ENCODE data around the gene FAR1. TPM values are rescaled to one million over a fixed set of nuclear protein-coding genes. Genes with fewer than 3 reads are reported as not detected.

The FAR1 gene
- total RNA-seq, 1 donor from 2014 or later = 139 TPM

GRCh38 chr11:13777341-13777985 lies 109.0 kb downstream of the FAR1 start:
- peaks cover 27% of the 10 kb centered on the region for H3F3A ChIP-seq (ENCODE audit: low read depth)
- no peaks in the 10 kb centered on the region for H3K27me3 ChIP-seq
- H3K36me3 ChIP-seq = no peaks in the 10 kb centered on the region
- DNase-seq (ENCODE audit: low spot score) = peak; percentile 54
- TF ChIP-seq EZH2phosphoT487 (IDR thresholded peaks at IDR 0.05) (no peak), EZH2 (IDR thresholded peaks at IDR 0.05) (no peak)
- TF ChIP-seq, protein P1, sequence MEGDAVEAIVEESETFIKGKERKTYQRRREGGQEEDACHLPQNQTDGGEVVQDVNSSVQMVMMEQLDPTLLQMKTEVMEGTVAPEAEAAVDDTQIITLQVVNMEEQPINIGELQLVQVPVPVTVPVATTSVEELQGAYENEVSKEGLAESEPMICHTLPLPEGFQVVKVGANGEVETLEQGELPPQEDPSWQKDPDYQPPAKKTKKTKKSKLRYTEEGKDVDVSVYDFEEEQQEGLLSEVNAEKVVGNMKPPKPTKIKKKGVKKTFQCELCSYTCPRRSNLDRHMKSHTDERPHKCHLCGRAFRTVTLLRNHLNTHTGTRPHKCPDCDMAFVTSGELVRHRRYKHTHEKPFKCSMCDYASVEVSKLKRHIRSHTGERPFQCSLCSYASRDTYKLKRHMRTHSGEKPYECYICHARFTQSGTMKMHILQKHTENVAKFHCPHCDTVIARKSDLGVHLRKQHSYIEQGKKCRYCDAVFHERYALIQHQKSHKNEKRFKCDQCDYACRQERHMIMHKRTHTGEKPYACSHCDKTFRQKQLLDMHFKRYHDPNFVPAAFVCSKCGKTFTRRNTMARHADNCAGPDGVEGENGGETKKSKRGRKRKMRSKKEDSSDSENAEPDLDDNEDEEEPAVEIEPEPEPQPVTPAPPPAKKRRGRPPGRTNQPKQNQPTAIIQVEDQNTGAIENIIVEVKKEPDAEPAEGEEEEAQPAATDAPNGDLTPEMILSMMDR (IDR thresholded peaks at IDR 0.05) = no peak
- H3K4me2 ChIP-seq = peak overlapping the region; percentile 66
- H3K27ac ChIP-seq = no peak overlapping the region
- no peak overlapping the region for H2AFZ ChIP-seq (replicated peaks)
- H3K27ac Mint-ChIP-seq = no peak overlapping the region
- peaks cover 20% of the 10 kb centered on the region for H3K4me1 ChIP-seq
- peak overlapping the region; percentile 15 for H3K4me3 Mint-ChIP-seq
- H3K9me3 Mint-ChIP-seq = no peaks in the 10 kb centered on the region
- no peak overlapping the region for H3K4me3 ChIP-seq
- H3K36me3 Mint-ChIP-seq = no peaks in the 10 kb centered on the region
- H3K9ac ChIP-seq = no peak overlapping the region
- H4K20me1 ChIP-seq (ENCODE audit: low read depth) = no peaks in the 10 kb centered on the region
- H3K79me2 ChIP-seq (ENCODE audit: low read depth) = no peaks in the 10 kb centered on the region
- H3K4me1 Mint-ChIP-seq = peaks cover 21% of the 10 kb centered on the region
- H3K9me3 ChIP-seq (ENCODE audit: low read depth) = no peaks in the 10 kb centered on the region
- H3K27me3 Mint-ChIP-seq (ENCODE audit: insufficient read depth, low read depth) = peaks cover 4% of the 10 kb centered on the region

GRCh38 chr11:13778345-13778744 lies 109.9 kb downstream of the FAR1 start:
- peaks cover 4% of the 10 kb centered on the region for H3K27me3 Mint-ChIP-seq (ENCODE audit: insufficient read depth, low read depth)
- no peak overlapping the region for H3K27ac Mint-ChIP-seq
- H3K4me2 ChIP-seq = no peak overlapping the region

GRCh38 chr11:13781153-13781552 lies 112.7 kb downstream of the FAR1 start:
- Histone ChIP-seq H4K20me1 (ENCODE audit: low read depth) (no peaks in the 10 kb centered on the region), H3K4me3 (no peak overlapping the region), H3K27ac (no peak overlapping the region), H3K9ac (no peak overlapping the region), H3K9me3 (ENCODE audit: low read depth) (no peaks in the 10 kb centered on the region), H3K4me1 (peaks cover 38% of the 10 kb centered on the region), H3K79me2 (ENCODE audit: low read depth) (no peaks in the 10 kb centered on the region), H3F3A (ENCODE audit: low read depth) (peaks cover 37% of the 10 kb centered on the region), H3K4me2 (no peak overlapping the region), H2AFZ (replicated peaks) (no peak overlapping the region), H3K27me3 (no peaks in the 10 kb centered on the region), H3K36me3 (no peaks in the 10 kb centered on the region)
- no peak overlapping the region for H3K4me3 Mint-ChIP-seq
- TF ChIP-seq EZH2phosphoT487 (IDR thresholded peaks at IDR 0.05) (no peak), EZH2 (IDR thresholded peaks at IDR 0.05) (no peak)
- H3K4me1 Mint-ChIP-seq = peaks cover 14% of the 10 kb centered on the region
- H3K27me3 Mint-ChIP-seq (ENCODE audit: insufficient read depth, low read depth) = no peaks in the 10 kb centered on the region
- no peaks in the 10 kb centered on the region for H3K36me3 Mint-ChIP-seq
- H3K27ac Mint-ChIP-seq = no peak overlapping the region
- DNase-seq (ENCODE audit: low spot score) = no peak
- H3K9me3 Mint-ChIP-seq = no peaks in the 10 kb centered on the region

More at GRCh38 chr11:13778345-13778744, 109.9 kb downstream of the FAR1 start:
- no peak overlapping the region for H3K4me3 Mint-ChIP-seq
- Histone ChIP-seq H3K4me1 (peaks cover 29% of the 10 kb centered on the region), H3K9me3 (ENCODE audit: low read depth) (no peaks in the 10 kb centered on the region), H3K4me3 (no peak overlapping the region), H3K27me3 (no peaks in the 10 kb centered on the region), H2AFZ (replicated peaks) (no peak overlapping the region), H4K20me1 (ENCODE audit: low read depth) (no peaks in the 10 kb centered on the region), H3K9ac (no peak overlapping the region), H3K79me2 (ENCODE audit: low read depth) (no peaks in the 10 kb centered on the region), H3K27ac (no peak overlapping the region), H3K36me3 (no peaks in the 10 kb centered on the region), H3F3A (ENCODE audit: low read depth) (peaks cover 27% of the 10 kb centered on the region)
- TF ChIP-seq, protein P1 (IDR thresholded peaks at IDR 0.05) = no peak
- TF ChIP-seq EZH2 (IDR thresholded peaks at IDR 0.05) = no peak
- peaks cover 14% of the 10 kb centered on the region for H3K4me1 Mint-ChIP-seq
- no peaks in the 10 kb centered on the region for H3K36me3 Mint-ChIP-seq
- H3K9me3 Mint-ChIP-seq = no peaks in the 10 kb centered on the region
- no peak for DNase-seq (ENCODE audit: low spot score)

Small RNA genes within 50 kb of the gene (small RNA-seq; reads per million reads assigned to genes)
- gene AC013828.1 (not detected), gene RF00019 (not detected), gene RPL39P26 (not detected)

Other genes starting within 250 kb of the FAR1 start
- gene BTBD10, start 205.4 kb upstream of the FAR1 start, total RNA-seq (ENCODE audit: low replicate concordance) = 46.1 and 59.3 TPM in 2 replicates
- gene PTH, start 172.7 kb upstream of the FAR1 start, total RNA-seq (ENCODE audit: low replicate concordance) = not detected in 2 replicates